Measurements from ENCODE around the gene SYNGR3. TPM values are rescaled to one million over a fixed set of nuclear protein-coding genes. Genes with fewer than 3 reads are reported as not detected.
A peak's percentile ranks its signal among the peaks of the same experiment; 100 is the strongest.

SYNGR3 gene
- total RNA-seq, 1 donor from 2014 or later = 0.24 TPM

DNA sequence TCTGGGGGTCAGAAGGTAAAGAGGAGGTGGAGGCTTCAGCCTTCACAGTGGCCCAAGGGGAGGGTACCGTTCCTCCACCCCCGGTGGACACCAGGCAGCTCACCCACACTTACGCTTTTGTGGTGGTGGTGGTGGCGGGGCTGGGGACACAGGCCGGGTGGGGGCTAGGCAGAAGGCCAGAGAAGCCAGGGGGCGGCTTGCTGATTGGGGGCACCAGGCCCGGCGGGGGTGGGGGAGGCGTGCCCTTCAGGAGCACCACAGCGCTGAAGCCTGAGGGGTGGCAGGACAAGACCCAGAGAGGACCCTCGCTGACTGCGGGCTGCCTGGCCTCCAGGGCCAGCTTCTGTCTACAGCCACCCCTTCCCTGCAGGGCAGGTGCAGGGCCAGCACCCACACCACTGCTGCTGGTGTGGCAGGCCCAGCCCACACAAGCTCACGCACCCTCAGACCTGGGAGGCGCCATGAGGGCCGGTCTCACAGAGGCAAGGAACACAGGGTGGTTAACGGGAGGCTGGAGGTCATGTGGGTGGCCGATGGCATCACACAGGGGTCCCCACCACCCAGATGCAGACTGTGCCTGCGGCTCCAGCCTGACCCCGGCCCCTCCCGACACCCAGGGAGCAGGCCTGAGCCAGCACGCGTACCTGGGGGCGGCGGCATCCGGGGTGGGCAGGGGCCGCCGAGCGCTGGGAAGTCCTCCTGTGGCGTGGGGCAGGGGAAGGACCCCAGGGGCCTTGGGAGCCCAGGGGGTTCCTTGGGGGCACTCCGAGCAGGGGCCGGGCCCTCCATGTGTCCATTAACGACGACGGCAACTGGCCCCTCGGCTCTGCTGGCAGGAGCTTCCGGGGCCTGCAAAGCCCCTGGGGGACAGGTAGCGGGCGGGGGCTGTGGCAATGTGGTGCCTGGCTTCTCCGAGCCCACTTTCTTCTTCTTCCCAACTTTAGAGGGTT lies 9.4 kb downstream of the SYNGR3 start:
- intact Hi-C loops (cut with DNase I) = no loop called here

DNA sequence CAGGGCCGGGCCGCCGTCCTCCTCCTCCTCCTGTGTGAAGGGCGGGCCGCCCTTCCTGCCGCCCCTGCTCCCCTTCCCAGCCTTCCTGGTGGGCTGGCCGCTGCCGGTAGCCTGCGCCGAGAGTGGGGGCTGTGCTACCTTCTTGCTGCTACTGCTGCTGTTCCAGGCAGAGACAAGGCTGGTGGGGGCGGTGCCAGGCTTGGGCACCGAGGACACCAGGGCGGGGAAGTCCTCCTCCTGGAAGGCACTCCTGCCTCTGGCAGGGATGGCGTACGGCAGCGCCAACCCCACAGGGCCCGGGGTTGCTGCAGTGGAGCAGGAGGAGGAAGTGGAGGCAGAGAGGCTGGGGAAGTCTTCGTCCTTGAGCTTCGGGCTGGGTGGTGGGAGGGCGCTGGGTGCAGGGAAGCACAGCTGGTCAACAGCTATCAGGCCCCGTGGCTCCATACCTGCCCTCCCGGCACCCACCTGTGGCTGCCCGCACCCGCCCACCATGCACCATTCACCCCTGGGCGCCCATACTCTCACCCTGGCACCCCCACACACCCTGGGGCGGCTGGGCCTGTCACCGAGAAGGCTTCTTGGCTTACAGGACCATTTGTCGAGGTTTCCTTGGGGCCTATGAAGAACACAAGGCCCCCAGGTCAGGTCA lies 10.2 kb downstream of the SYNGR3 start:
- no peaks in the 10 kb centered on the region for H3K9me3 ChIP-seq
- TF ChIP-seq, protein P1, sequence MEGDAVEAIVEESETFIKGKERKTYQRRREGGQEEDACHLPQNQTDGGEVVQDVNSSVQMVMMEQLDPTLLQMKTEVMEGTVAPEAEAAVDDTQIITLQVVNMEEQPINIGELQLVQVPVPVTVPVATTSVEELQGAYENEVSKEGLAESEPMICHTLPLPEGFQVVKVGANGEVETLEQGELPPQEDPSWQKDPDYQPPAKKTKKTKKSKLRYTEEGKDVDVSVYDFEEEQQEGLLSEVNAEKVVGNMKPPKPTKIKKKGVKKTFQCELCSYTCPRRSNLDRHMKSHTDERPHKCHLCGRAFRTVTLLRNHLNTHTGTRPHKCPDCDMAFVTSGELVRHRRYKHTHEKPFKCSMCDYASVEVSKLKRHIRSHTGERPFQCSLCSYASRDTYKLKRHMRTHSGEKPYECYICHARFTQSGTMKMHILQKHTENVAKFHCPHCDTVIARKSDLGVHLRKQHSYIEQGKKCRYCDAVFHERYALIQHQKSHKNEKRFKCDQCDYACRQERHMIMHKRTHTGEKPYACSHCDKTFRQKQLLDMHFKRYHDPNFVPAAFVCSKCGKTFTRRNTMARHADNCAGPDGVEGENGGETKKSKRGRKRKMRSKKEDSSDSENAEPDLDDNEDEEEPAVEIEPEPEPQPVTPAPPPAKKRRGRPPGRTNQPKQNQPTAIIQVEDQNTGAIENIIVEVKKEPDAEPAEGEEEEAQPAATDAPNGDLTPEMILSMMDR (IDR thresholded peaks at IDR 0.05) = no peak
- H3K4me3 ChIP-seq = no peak overlapping the region
- H3K4me1 ChIP-seq = peaks cover 31% of the 10 kb centered on the region
- H3K36me3 ChIP-seq = peaks cover 73% of the 10 kb centered on the region
- no peaks in the 10 kb centered on the region for H3K27me3 ChIP-seq (ENCODE audit: low read depth)
- ATAC-seq = no peak
- no peak for DNase-seq
- intact Hi-C loops (cut with DNase I) = no loop called here
- H3K27ac ChIP-seq = no peak overlapping the region

More for the DNA sequence above, 9.4 kb downstream of the SYNGR3 start:
- DNase-seq (peak; percentile 43), ATAC-seq (no peak)
- Histone ChIP-seq H3K27me3 (ENCODE audit: low read depth) (no peaks in the 10 kb centered on the region), H3K36me3 (peaks cover 73% of the 10 kb centered on the region), H3K27ac (no peak overlapping the region), H3K9me3 (no peaks in the 10 kb centered on the region), H3K4me1 (peaks cover 23% of the 10 kb centered on the region), H3K4me3 (no peak overlapping the region)
- TF ChIP-seq, protein P1 (IDR thresholded peaks at IDR 0.05) = no peak

GRCh38 chr16:2001035-2001434 lies 11.3 kb downstream of the SYNGR3 start:
- H3K27me3 ChIP-seq (ENCODE audit: low read depth) = no peaks in the 10 kb centered on the region
- no peak overlapping the region for H3K4me3 ChIP-seq
- DNase-seq (no peak), ATAC-seq (no peak)
- peaks cover 42% of the 10 kb centered on the region for H3K4me1 ChIP-seq
- peaks cover 73% of the 10 kb centered on the region for H3K36me3 ChIP-seq
- intact Hi-C loops (cut with DNase I) = no loop called here
- no peak overlapping the region for H3K27ac ChIP-seq
- H3K9me3 ChIP-seq = no peaks in the 10 kb centered on the region
- TF ChIP-seq, protein P1 (IDR thresholded peaks at IDR 0.05) = no peak

- DNase-seq = no peak
- no peak overlapping the region for H3K27ac ChIP-seq
- ATAC-seq = no peak
- TF ChIP-seq, protein P1 (IDR thresholded peaks at IDR 0.05) = no peak
- intact Hi-C loops (cut with DNase I) = no loop called here
- peaks cover 45% of the 10 kb centered on the region for H3K4me1 ChIP-seq
- H3K9me3 ChIP-seq = no peaks in the 10 kb centered on the region
- H3K36me3 ChIP-seq = peaks cover 69% of the 10 kb centered on the region
- H3K27me3 ChIP-seq (ENCODE audit: low read depth) = no peaks in the 10 kb centered on the region
- no peak overlapping the region for H3K4me3 ChIP-seq
Observed at GRCh38 chr16:2001456-2002355, 11.9 kb downstream of the SYNGR3 start.
